ENCODE data around the gene CHST2.
A peak's percentile ranks its signal among the peaks of the same experiment; 100 is the strongest.

Gene CHST2

DNA sequence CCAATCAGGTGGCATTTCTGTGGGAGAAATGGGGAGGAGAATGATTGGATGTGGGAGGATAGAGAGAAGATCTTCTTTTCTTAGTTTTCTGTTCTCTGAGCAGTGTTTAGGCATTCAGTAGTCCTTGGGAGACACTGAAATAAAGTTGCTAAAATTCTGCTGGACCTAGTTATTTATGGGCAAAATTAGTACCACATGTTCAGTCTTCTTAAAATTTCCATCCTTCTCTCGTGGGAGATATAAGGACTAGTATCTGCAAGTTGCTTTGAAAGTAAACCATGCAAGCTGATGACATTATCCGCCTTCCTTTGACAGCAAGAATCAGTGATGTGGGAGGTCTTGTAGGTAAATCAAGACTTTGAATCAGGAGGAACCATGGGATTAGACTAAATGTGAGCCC, 19.9 kb upstream of the CHST2 start:
- DNase-seq = no peak

DNA sequence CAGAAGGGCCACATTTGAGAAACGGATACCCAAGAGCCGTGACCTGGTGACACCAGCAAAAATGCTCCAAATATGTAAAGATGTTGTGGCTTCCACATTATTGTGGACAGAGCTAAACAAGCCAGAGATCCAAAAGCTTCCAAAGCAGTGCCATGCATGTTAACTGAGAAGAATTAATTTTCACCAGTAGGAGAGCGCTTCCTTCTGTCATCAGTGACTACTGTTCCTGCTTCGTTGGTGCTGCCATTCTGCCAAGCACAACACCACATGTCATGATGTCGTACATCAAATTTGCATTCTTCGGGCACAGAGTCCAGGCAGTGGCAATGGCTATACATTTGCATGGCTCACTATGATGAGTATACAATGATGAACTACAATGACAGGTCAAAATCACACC, 19.1 kb upstream of the CHST2 start:
- DNase-seq = no peak

DNA sequence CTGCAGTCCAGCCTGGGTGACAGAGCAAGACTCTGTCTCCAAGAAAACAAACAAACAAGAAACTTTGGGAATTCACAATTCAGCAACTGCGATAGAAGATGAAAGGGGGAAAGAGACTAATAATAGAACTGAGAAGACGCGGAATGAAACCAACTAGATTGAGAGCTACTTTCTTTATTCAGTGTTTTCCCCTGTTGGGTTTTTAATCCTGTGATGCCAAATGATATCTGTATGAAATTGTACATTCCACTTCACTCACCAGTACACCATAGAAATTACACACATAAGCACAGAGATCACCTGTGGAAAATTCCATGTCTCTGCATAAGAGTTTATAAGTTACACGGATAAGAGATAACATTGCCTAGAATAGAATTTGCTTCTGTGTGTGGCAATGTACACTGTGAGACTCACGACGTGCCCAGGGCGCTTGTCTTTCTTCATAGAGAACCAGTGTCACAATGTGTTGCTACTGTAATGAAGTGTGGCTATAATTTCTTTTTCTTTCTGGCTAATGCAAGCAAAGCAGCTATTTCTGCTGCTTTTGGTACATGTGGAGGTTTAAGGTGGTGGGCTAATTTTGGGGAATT, 17.7 kb upstream of the CHST2 start:
- no peak for DNase-seq

- DNase-seq = no peak
Measured at GRCh38 chr3:143103652-143104051, 15.9 kb upstream of the CHST2 start.

DNA sequence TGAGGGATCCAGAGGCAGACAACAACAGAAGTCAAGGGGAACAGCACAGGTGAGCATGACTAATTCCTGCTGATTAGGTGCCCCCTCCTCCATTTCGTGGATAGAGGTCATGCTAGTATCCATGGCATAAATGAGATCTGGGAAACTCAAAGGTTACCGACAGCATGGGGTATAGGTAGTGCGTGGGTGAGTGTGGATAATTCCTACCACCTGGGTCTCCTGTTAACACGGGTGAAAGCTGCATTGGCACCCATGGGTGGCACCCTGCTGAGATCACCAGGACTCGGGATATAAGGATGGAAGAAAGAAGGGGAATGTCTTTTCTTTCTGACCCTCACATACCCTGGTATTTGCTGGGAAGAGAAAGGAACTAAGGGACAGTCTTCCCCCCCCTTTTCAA, 14.4 kb upstream of the CHST2 start:
- DNase-seq = no peak

- no peak for DNase-seq
Measured at GRCh38 chr3:143109861-143110260, 9.7 kb upstream of the CHST2 start.

- DNase-seq = no peak
Measured at GRCh38 chr3:143110371-143110770, 9.2 kb upstream of the CHST2 start.

DNA sequence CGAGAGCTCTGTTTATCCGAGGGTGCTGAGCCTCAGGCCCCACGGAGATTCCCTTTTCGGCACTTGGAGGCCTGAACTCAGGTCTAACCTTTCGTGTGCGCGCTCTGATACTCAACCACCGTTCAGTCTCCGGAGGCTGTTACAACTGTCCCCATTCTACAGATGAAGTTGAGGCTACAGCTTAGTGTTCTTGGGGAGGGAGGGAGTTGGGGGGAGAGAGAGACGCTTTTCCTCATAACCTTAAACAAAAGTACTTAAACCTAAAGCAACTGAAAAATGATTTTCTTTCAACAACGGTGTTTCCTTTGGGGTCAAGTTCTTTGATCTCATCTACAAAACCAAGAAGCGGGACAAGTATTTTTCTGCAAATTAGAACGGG, 952 bp upstream of the CHST2 start:
- no peak for DNase-seq

DNA sequence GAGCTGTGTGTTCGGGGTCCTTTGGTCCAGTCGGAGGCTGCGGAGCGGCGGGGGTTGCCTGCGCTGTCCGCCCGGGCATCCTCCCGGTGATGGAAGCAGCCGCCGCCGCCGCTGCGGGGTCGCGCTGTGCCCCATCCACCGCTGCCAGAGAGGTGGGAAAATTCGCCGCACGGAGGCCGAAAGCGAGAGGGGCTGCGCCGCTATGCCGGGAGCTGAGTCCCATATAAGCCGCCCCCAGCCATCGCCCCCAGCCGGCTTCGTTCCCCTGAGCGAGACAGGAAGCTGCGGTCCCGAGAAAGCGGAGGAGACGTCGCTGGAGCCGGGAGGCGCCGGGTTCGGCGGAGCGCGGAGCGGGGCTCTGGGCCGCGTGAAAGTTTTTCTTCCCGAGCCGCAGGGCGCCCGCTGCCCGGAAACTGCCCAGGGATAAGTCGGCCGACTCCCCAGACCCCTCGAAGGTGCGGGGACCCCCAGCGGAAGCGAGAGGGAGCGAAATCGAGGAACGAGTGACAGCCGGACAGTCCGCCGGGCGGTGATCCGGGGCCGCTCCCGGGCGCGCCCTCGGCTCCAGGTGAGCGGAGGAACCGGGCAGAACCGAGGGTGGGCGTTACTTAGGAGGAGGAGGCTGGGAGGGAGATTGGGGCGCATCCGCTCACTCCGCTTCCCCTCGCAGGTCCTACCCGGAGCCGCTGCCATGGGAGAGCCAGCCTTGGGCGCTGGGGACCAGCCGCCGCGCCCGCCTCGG, 574 bp downstream of the CHST2 start:
- peak; percentile 59 for DNase-seq

- DNase-seq = peak; percentile 57
Measured at GRCh38 chr3:143120716-143121240, 1.2 kb downstream of the CHST2 start.

DNA sequence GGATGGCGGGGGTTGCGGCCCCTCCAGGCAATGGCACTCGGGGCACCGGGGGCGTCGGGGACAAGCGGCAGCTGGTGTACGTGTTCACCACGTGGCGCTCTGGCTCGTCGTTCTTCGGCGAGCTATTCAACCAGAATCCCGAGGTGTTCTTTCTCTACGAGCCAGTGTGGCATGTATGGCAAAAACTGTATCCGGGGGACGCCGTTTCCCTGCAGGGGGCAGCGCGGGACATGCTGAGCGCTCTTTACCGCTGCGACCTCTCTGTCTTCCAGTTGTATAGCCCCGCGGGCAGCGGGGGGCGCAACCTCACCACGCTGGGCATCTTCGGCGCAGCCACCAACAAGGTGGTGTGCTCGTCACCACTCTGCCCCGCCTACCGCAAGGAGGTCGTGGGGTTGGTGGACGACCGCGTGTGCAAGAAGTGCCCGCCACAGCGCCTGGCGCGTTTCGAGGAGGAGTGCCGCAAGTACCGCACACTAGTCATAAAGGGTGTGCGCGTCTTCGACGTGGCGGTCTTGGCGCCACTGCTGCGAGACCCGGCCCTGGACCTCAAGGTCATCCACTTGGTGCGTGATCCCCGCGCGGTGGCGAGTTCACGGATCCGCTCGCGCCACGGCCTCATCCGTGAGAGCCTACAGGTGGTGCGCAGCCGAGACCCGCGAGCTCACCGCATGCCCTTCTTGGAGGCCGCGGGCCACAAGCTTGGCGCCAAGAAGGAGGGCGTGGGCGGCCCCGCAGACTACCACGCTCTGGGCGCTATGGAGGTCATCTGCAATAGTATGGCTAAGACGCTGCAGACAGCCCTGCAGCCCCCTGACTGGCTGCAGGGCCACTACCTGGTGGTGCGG, 1.9 kb downstream of the CHST2 start:
- DNase-seq = peak; percentile 83

DNA sequence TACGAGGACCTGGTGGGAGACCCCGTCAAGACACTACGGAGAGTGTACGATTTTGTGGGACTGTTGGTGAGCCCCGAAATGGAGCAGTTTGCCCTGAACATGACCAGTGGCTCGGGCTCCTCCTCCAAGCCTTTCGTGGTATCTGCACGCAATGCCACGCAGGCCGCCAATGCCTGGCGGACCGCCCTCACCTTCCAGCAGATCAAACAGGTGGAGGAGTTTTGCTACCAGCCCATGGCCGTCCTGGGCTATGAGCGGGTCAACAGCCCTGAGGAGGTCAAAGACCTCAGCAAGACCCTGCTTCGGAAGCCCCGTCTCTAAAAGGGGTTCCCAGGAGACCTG, 2.5 kb downstream of the CHST2 start:
- DNase-seq = no peak

GRCh38 chr3:143122608-143123352, 3.2 kb downstream of the CHST2 start:
- DNase-seq = no peak

- DNase-seq = no peak
Measured at GRCh38 chr3:143123353-143123984, 3.9 kb downstream of the CHST2 start.

DNA sequence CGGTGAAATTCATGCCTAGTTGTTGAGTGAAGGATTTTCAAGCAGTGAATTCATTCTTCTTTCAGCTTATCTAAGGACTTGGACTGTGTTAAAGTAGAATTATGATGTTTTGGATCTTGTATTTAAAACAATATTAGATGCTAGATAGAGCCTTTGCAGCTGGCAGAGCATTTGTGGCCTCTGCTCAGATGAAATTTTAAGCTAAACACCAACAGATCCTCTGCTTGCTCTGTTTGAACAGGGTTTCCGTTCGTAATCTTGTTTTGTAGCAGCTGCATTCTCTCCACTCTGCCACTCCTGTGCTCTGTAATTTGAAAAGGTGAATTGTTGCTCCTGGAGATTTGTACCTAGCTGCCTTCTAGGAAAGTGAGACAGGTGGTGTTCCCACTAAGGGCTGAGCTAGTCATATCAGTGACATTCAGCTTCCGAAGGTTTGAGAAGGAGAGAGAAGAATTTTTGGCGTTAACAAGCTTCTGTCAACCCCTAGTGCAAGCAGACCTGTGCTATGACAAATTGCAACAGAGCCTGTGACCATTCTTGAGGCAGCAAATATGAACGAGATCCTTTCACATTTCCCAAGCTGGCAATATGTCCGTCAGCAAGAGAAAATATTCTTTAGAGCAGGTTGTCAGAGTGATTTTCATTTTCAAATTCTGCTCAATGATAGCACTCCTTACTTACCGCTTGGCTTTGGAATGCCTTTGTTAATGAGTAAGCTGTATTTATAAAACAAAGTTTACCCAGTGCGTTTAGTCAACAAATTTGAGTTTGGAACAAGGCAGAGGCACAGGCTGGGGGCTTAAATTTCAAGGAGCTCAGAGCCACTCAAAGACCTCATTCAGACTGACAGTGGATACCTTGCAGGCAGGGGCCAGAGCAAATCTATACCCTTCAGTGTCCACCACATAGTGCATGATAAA, 5.3 kb downstream of the CHST2 start:
- DNase-seq = no peak

DNA sequence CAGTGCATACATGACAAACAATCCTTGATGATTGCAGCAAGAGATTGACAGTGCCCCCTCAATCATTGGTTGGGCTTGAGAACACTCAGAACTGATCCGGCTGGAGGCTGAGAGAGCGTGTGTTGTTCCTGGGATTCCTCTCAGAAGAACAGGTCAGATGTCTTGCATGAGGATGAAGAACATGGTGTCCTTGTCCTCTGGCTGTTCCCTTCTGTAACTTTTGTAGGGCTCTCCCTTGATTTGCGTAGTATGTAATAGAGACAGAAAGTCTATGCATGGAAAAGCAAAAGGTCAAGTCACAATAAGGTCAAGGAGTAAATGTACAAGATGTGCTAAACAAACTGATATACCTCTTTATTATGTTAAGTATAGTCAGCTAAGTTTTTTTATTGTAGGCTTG, 8.2 kb downstream of the CHST2 start:
- no peak for DNase-seq

- DNase-seq = no peak
Measured at GRCh38 chr3:143128227-143128955, 8.8 kb downstream of the CHST2 start.

- no peak for DNase-seq
Measured at GRCh38 chr3:143132246-143132980, 12.8 kb downstream of the CHST2 start.

DNA sequence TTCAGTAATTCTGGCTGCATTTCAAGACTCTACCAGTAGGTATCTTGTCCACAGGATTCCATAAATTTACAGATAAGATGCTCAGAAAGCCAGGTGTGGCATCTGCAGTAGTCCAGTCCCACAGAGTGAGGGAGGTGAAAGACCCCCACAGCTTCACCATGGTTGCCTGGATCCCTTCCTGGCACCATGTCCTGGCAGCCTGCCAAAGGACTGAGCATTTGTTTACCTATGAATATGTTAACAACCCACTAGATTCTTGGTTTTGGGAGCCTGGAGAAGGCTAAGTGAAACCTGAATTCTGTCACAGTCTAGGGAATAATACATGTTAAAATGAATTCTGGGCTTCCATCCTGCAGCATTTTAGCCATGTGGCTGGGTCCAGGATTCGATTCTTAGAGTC, 14.9 kb downstream of the CHST2 start:
- DNase-seq = no peak

- no peak for DNase-seq
Measured at GRCh38 chr3:143135150-143135549, 15.6 kb downstream of the CHST2 start.
